GM19395 (cell line): ENCODE data around the gene GNG13.
"Not testable (repeated sequence)": the region's sequence is repeated elsewhere in the genome, so short reads cannot be mapped to it uniquely, and the experiment has no call there.

Experiments used
- ATAC-seq: cut with Tn5 transposase; IDR thresholded peaks from one replicate; pipeline ENCODE4 v1.9.1; 2021; ENCODE audit warnings: mild to moderate bottlenecking, moderate library complexity; ENCODE audit not compliant: unreplicated experiment

GNG13 gene

GRCh38 chr16:832652-833336 lies 32.3 kb upstream of the GNG13 start:
- ATAC-seq = no peak

DNA sequence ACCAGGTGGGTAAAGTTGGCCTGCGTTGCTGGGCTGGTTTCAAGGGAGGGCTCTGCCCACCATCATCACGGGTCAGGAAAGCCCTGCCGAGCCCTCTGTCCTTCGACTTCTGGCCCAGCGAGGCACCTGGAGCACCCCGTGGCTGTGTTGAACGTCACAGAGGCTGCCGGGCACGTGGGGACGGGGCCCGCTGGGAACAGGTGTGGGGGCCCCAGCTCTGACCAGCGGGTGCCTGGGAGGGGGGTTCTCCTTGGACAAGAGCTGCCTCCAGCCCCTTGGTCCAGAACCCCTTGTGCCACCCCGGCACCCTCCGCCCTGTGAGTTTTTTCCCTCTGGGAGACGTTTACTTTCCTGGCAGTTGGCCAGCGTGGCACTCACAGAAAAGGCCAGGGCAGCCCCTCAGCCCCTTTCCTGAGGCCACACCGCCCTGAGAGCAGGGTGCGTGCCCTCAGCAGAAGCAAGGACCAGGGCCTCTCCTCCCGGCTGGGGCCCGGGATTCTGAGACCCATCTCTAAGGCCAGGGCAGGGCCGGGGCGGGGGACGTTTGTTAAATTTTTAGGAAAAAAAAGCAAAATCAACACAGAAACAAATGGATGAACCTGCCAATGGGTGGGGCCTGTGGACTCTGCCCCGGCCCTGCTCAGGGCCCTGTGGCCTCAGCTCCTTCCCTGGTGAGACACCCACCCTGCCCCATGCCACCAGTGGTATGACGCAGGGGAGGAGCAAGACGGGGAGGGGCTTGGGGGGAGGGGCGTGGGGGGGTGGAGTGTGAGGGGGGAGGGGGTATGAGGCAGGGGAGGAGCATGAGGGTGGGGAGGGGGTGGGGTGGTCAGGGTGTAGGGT lies 31.3 kb upstream of the GNG13 start:
- ATAC-seq = no peak

GRCh38 chr16:830871-831570 lies 30.5 kb upstream of the GNG13 start:
- no peak for ATAC-seq

GRCh38 chr16:830107-830870 lies 29.8 kb upstream of the GNG13 start:
- no peak for ATAC-seq

DNA sequence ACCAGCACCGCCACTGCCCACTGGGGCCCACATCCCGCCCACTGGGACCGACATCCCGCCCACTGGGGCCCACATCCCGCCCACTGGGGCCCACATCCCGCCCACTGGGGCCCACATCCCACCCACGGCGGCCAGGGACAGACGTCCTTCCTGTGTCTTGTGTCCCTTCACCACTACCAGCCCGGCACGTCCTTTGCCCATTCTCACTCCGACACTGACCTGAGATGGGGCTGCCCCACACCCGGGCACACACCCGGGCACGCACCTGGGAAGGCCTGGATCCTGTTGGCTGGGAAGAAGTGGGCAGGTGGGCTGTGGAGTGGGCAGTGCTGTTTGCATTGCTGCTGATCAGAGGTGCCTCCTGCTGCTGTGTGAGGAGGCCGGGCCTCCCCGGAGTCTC lies 28.4 kb upstream of the GNG13 start:
- no peak for ATAC-seq

DNA sequence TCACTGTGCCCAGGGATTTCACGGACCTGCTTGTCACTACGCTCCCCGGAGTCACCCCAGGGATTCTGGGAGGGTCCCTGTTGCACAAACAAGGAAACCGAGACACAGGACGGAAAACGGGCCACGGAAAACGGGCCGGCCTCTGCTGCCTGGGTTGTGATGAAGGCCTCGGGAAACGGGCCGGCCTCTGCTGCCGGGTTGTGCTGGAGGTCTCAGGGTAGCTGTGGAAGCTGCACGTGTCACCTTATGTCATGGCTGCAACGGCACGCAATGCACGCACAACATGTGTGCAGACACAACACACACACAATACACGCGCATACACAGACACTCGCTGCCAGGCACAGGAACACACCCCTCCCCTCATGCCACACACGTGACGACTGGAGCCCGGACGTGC lies 27.0 kb upstream of the GNG13 start:
- ATAC-seq = no peak

DNA sequence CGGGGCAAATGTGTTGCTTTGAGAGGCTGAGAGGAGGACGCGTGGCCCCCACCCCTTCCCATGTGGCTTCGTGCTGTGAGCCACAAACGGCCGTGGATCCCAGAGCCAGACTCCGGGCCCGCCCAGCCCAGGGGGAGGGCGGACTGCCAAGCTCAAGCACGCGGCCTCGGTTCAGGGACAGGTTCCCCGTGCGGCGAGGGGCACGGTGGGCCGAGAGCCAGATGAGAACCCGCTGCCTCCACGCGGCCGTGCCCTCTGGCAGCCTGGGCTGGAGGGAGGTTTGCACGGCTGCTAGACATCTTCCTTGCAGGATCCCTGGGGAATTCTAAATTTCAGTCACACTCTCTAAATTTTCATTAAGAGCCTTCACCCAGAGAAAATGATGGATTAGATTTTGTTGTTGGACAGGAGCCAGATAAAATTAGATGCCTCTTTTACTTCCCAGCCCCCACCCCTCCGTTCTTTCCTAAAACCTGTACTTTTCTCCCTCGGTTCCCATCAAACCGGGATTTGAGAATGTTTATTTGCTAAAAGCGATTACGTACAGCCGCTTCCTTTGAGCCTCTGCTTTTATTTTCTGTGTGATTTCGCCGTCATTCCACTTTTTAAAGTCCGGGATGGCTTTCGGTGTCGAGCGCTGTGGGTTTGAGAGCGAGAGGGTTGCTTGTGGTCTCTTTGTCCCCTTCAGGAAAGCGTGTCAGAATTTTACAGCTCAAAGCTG lies 25.0 kb upstream of the GNG13 start:
- ATAC-seq = no peak

- ATAC-seq = no peak
Observed at GRCh38 chr16:824601-825000, 24.1 kb upstream of the GNG13 start.

GRCh38 chr16:824194-824593 lies 23.7 kb upstream of the GNG13 start:
- no peak for ATAC-seq

- no peak for ATAC-seq
Observed at GRCh38 chr16:822909-823297, 22.4 kb upstream of the GNG13 start.

- ATAC-seq = no peak
Observed at GRCh38 chr16:822174-822908, 21.8 kb upstream of the GNG13 start.

DNA sequence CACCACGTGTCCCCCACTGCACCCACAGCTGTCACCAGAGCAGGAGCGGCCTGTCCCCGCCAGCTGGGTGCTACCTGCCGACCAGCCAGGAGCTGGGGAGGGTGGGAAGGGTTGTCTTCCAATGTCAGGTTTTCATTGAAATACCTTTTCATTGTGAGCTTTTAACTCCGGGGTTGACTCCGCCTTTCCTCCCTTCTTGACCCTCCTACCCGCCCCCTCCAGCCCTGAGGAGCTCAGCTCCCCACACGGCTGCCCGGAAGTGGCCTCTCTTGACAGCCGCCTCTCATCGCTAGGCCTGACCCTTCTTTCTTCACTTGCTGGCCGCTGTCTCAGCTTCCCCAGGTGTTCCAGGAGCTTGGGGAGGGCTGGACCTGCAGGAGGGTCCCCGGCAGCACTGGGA lies 21.2 kb upstream of the GNG13 start:
- ATAC-seq = no peak

DNA sequence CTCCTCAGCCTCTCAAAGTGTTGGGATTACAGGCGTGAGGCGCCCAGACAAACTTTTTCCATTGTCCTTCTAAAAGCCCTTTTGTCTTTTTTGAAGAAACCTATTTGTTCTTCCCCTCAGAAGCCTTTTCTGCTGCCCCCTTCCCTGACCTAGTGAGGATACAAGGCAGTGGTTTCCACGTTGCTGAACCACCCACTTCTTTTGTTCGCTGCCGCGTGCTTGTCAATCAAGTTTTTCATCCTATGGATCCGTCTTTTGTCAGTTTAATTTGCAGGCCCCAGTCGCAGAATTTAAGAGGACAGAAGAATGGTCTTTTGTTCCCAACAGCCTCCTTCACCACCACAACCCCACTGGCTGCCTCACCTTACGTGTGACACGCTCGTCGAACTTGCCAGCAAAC lies 20.2 kb upstream of the GNG13 start:
- ATAC-seq = no peak

DNA sequence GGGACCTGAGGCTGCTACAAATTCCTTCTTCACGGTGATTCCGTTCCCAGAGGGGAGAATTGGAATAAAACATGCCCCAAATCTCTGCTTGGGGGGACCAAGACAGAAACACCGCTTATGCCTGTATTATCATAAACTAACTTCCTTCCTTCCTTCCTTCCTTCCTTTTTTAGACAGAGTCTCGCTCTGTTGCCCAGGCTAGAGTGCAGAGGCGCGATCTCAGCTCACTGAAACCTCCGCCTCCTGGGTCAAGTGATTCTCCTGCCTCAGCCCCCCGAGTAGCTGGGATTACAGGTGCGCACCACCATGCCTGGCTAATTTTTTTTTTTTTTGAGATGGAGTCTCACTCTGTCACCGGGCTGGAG lies 19.5 kb upstream of the GNG13 start:
- ATAC-seq = not testable (repeated sequence)

- ATAC-seq = no peak
Observed at GRCh38 chr16:819336-820043, 19.0 kb upstream of the GNG13 start.

- no peak for ATAC-seq
Observed at GRCh38 chr16:818592-818991, 18.1 kb upstream of the GNG13 start.

DNA sequence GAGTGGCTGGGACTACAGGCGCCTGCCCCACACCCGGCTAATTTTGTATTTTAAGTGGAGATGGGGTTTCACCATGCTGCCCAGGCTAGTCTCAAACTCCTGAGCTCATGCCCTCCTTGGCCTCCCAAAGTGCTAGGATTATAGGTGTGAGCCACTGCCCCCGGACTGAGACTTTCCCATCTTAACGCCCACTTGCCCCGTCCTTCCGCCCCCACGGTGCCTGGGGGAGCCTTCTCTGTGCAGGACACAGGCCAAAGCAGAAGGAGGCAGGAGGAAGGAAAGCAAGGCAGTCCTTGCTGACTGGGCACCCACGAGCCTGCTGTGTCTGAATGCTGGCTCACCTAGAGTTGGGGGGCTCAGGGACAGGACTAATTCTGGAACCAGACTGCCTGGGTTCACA lies 17.6 kb upstream of the GNG13 start:
- no peak for ATAC-seq

DNA sequence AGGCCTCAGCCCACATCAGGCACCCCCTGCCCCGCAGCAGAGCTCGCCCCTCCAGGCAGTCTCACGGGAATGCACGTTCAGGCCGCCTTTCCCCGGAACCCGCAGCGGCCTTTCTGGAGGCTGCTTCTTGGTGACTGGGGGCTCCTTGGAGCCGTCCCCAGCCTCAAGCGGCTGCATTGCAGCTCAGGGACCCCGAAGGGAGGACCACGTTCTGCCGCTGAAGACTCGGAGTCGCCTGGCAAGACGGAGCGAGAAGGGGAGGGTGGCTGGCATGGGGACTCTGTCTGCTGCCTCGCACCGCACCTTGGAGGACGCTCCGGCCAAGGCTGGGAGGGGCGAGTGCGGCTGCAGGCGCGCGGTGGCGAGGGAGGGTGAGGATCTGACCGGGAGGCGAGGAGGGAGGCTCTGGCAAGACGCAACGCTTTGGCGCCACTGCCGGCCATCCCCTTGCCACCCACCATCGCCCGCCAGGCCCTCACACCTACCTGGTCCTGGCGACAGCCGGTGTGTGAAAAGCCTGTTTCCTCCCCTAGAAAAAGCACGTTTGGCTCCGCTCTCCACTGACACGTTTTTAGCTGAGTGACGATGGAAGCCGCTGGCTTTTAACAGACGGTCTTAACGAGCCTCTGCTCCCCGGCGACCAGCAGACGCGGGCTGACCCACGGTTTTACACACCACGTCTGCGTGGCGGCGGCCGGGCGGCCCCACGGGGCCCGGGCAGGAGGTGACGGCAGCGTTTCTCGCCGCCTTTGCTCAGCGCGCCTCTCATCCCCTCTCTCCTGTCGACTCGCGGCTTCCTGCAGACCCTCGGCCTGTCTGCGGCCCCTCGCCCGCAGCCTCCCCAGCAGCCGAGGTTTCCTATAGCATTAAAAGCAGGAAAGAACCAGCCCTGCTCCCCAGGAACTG lies 16.7 kb upstream of the GNG13 start:
- no peak for ATAC-seq
